CMK (cell line): ENCODE measurements around the gene SVIL.
A peak's percentile ranks its signal among the peaks of the same experiment; 100 is the strongest.
"Not testable (repeated sequence)": the region's sequence is repeated elsewhere in the genome, so short reads cannot be mapped to it uniquely, and the experiment has no call there.

Experiments
- DNase-seq: peaks from one replicate; pipeline ENCODE4 v3.0.0-alpha.2; 2010; ENCODE audit warnings: low read depth

SVIL gene

GRCh38 chr10:29452546-29452945 lies 182.2 kb downstream of the SVIL start:
- DNase-seq, result no peak

- no peak for DNase-seq
Measured at GRCh38 chr10:29451946-29452345, 182.8 kb downstream of the SVIL start.

DNA sequence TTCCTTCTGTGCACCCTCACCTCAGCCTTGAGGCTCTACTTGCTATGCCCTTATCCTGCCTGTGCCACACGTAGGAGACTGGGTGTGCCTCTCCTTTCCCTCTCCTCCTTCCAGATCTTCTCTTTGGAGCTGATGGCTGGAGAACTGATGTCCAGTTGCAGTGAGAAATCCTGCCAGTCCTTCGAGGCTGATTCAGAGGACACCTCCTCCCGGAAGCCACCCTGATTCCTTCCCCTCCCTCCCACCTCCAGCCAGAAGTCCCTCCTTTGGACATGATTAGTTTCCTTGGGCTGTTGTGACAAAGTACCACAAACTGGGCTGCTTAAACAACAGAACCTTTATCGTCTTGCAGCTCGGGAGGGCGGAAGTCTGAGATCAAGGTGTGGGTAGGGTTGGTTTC lies 184.4 kb downstream of the SVIL start:
- DNase-seq, result no peak

GRCh38 chr10:29448756-29449592 lies 185.8 kb downstream of the SVIL start:
- DNase-seq, result peak; percentile 25

- no peak for DNase-seq
Measured at GRCh38 chr10:29448125-29448524, 186.6 kb downstream of the SVIL start.

DNA sequence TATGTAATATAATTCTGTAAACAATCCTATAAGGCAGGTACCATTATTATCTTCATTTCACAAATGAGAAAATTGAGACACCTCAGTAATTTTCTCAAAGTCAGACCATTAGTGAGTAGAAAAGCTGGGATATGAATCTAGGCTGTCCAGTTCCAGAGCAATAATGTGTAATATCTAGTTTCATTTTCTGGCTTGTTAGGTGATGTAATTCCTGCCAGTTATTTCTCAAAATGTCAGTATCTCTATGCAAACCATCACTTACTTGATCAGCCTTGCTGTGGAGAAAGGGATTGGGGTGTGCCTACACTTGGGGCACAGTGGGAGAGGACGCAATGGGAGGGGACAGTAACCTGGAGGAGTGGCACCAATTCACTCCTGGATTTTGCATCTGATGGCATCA lies 188.4 kb downstream of the SVIL start:
- DNase-seq, result no peak

DNA sequence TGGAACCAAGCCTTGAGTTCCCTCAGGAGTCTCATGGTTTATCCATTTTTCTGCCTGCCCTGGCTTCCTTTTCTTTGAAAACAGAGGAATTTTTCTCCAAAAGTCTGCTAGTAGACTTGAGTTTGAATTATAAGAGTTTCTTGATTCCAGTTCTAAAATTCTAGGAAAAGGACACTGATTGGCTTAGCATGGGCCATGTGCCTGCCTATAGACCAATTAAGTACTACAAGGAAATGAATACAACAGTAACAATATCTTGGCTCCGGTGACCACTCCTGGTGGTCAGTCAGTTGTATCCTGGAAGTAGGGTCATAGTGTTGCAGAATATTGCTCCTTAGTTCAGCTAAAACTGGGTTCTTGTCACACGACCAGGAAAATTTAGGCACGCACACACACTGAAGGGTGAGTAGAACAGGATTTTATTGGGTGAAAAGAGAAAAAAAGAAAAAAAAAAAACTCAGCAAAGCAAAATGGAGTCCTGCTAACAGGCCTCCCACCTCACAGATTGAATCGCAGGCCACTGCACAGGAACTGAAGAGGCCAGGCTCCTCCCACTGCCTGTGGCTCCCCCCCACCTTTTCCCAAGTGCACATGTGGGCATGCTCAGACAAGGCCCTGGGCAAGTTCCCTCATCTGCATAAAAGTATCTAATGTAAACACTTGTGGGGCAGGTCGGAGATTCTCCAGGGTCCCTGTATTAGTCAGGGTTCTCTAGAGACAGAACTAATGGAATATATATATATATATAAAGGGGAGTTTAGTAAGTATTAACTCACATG lies 190.8 kb downstream of the SVIL start:
- no peak for DNase-seq

GRCh38 chr10:29440981-29441380 lies 193.8 kb downstream of the SVIL start:
- no peak for DNase-seq

DNA sequence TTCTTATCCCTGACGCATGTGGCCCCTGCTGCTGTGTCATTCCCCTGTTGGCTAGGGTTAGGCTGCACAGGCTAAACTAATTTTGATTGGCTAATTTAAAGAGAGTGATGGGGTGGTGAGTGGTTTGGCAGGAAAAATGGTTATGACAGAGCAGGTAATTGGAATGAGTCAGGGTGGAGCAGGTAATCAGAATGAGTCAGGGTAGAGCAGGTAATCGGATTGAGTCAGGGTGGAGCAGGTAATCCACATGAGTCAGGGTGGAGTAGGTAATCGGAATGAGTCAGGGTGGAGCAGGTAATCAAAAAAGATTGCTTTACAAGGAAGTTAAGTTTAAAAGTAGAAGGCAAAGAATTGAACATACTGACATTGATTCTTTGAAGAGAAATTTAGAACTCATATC lies 195.8 kb downstream of the SVIL start:
- DNase-seq, result not testable (repeated sequence)

DNA sequence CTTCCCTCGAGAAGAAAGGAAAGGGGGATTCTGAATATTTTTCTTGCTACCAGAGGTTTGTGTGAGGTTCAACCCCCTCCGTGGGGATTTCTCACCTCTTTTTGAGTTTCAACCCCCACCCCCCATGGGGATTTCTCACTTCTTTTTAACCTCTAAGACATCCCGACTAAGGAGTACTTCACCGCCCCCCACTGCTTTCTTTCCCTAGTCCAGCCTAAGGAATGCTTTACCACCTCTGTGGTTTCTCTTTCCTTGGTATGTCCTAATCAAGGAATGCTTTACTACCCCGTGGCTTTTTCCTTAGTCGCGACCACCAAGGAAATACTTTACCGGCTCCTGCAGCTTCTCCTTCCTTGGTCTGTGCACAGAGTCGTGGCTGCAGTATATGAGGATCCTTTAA lies 196.5 kb downstream of the SVIL start:
- no peak for DNase-seq

DNA sequence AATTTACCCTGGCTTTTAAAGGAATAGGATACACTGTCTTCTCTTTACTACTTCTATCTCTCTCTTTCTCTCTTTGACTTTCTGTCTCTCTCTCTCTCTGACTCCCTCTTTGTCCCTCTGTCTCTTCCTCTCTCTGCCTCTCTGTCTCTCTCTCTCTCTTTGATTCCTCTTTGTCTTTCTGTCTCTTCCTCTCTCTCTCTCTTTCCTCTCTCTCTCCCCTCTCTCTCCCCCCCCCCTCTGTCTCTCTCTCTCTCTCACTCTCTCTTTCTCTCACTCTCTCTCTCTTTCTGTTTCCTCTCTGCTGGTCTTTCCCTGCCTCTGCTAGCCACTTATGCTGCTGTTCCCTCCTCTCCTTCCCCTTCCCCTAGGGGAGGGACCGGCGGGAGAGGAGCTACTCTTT lies 196.9 kb downstream of the SVIL start:
- DNase-seq, result no peak

GRCh38 chr10:29435809-29436501 lies 198.8 kb downstream of the SVIL start:
- no peak for DNase-seq

DNA sequence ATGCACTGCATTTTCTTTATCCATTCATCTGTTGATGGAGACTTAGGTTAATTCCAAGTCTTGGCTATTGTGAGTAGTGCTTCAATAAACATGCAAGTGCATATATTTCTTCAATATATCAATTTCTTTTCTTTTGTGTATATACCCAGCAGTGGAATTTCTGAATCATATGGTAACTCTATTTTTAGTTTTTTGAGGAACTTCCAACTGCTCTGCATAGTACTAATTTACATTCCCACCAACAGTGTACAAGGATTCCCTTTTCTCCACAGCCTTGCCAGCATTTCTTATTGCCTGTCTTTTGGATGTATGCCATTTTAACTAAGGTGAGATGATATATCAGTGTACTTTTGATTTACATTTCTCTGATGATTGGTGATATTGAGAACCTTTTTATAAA lies 200.7 kb downstream of the SVIL start:
- no peak for DNase-seq

GRCh38 chr10:29431711-29432110 lies 203.1 kb downstream of the SVIL start:
- DNase-seq, result no peak

DNA sequence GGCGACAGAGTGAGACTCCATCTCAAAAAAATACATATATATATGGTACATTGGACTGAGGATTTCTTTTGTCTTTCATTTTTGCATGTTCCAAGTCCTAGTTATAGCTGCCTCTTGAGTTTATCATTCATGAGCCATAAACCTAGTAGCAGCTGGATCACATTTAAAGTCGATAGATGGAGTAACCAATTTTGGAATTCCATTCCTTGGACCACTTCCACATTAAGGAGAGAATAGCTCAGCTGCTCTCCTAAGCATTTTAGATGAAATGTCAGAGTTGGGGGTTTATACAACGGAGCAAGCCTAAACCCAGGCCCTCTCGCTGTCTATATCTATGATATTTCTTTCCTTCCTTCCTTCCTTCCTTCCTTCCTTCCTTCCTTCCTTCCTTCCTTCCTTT lies 204.7 kb downstream of the SVIL start:
- no peak for DNase-seq

GRCh38 chr10:29428486-29428885 lies 206.3 kb downstream of the SVIL start:
- no peak for DNase-seq

GRCh38 chr10:29427667-29428066 lies 207.1 kb downstream of the SVIL start:
- DNase-seq, result no peak

DNA sequence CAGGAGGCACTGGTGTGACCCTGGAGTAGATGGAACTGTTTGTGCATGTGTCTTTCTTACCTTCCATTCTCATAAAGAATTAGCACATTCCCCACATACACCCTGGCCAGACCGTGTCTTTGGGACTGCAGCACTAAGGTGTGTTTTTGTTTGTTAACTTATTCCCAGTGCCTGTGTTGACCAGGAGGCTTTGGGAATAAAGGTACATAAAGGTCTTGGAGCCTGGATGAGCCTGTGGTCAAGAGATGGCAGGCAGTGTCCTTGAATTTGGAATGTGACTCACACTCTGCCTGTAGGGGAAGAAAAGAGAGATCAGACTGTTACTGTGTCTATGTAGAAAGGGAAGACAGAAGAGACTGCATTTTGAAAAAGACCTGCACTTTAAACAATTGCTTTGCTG lies 208.4 kb downstream of the SVIL start:
- no peak for DNase-seq

GRCh38 chr10:29424017-29424416 lies 210.8 kb downstream of the SVIL start:
- no peak for DNase-seq

DNA sequence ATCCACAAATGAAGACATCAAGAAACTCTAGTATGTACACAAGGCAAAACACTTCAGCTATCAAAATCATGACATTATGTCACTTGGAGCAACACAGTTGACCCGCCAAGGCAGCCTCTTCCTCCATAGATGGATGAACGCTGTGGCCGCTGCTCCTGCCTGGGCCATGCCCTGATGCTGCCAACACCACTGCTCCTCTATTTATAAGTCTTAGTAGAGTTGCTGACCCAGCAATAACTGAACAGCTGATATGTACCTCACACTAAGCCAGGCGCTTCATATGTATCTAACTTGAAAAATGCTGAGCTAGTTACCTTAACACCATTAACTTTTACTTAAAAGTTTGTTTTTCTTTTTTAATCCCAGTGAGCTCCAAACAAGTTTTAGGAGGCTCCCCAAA lies 214.0 kb downstream of the SVIL start:
- no peak for DNase-seq

GRCh38 chr10:29417324-29417723 lies 217.4 kb downstream of the SVIL start:
- DNase-seq, result no peak

GRCh38 chr10:29415876-29416275 lies 218.9 kb downstream of the SVIL start:
- no peak for DNase-seq

DNA sequence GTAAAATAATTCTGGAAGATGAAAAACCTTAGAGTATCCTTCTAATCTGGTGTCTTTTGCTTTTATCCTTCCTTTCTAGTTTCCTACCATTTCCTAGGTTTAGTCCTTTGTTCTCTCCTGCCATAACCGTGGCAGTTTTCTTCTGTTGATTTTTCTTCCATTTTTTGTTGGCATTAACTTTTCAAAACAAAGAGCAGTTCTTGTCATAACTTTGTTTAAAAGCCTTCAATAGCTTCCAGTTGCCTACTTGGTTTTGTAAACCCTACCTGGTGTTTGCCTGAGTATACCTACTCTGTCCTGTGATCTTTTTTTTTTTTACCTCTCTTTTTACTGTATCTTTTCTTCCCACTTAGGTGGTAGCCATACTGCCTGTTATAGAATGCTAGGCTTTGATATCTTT lies 220.3 kb downstream of the SVIL start:
- no peak for DNase-seq
